ENCODE measurements around the gene ABI1. TPM values are rescaled to one million over a fixed set of nuclear protein-coding genes. Genes with fewer than 3 reads are reported as not detected.

Gene ABI1
- total RNA-seq, 1 donor from 2014 or later, result 43.1 TPM

DNA sequence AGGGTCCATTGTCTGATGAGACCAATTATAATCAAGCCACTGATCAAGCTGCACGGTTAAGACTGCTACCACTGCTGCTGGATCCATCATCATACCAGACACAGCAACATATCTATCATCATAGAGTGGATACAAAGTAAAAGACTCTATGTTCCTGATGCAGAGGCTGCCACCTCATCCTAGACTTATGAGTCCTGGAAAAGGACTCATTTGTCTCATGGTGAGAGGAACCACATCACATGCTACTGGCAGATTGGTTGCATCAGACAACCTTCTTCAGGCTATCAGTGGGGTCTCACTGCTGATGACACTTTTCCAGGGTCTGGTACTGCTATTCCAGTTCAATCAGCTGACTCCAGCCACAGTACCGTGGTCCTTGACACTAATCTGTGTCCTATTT, 79.0 kb downstream of the ABI1 start:
- H3K27me3 ChIP-seq, result no peaks in the 10 kb centered on the region
- no peak overlapping the region for H3K4me3 ChIP-seq
- H3K36me3 ChIP-seq, result no peaks in the 10 kb centered on the region
- peaks cover 14% of the 10 kb centered on the region for H3K4me1 ChIP-seq
- no peaks in the 10 kb centered on the region for H3K9me3 ChIP-seq (ENCODE audit: low read depth)
- Mint-ChIP-seq H3K27me3 (ENCODE audit: insufficient read depth, low read depth) (no peaks in the 10 kb centered on the region), H3K36me3 (peaks cover 6% of the 10 kb centered on the region), H3K9me3 (no peaks in the 10 kb centered on the region), H3K4me3 (no peak overlapping the region), H3K4me1 (peaks cover 3% of the 10 kb centered on the region), H3K27ac (no peak overlapping the region)
- H4K20me1 ChIP-seq (ENCODE audit: low read depth), result peaks cover 24% of the 10 kb centered on the region
- H3K9ac ChIP-seq, result no peak overlapping the region
- peaks cover 10% of the 10 kb centered on the region for H3F3A ChIP-seq (ENCODE audit: low read depth)
- no peak overlapping the region for H2AFZ ChIP-seq (replicated peaks)
- TF ChIP-seq EZH2phosphoT487 (IDR thresholded peaks at IDR 0.05) (no peak), EZH2 (IDR thresholded peaks at IDR 0.05) (no peak), CTCF (IDR thresholded peaks at IDR 0.05) (no peak)
- no peak overlapping the region for H3K27ac ChIP-seq
- H3K4me2 ChIP-seq, result no peak overlapping the region
- DNase-seq (ENCODE audit: low spot score), result no peak
- peaks cover 70% of the 10 kb centered on the region for H3K79me2 ChIP-seq (ENCODE audit: low read depth)

DNA sequence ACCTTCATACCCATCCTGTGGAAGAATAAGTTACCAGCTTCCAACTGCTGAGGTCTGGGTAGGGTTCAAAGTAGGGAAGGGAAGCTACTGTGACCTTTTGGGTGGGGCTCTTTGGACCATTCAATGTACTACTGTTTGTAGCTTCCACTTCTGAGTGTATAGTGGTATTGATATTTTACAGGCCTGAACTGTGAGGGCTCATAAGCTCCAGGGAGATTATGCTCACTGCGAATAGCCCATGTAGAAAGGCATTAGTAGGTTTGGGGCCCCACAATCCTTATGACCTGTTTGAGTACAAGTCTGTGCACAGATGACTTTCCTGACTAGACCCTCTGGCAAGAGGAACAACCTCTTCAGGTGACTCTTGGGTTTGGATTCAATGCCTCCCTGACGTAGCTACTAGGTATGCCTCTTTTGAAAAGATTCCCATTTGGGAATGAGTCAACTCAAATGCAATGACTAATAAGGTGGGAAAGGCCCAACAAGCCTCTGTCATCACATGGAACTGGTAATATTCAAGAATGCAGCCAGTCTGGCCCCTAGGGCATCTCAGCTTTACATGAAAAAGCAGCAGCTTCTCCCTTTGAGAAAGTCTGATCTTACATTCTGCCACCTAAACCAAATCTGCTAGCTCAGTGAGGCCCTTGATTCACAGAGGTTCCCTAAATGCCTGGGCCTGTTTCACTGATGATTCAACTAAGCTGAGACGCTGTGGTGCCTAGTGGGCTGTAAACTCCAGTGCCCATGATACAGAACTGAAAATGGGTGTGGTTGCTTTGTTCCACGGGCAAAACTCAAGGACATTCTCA, 79.8 kb downstream of the ABI1 start:
- Histone ChIP-seq H4K20me1 (ENCODE audit: low read depth) (peaks cover 24% of the 10 kb centered on the region), H2AFZ (replicated peaks) (no peak overlapping the region), H3K36me3 (no peaks in the 10 kb centered on the region), H3K4me1 (peaks cover 14% of the 10 kb centered on the region), H3K9ac (no peak overlapping the region), H3F3A (ENCODE audit: low read depth) (peaks cover 10% of the 10 kb centered on the region), H3K4me2 (no peak overlapping the region), H3K9me3 (ENCODE audit: low read depth) (no peaks in the 10 kb centered on the region), H3K79me2 (ENCODE audit: low read depth) (peaks cover 74% of the 10 kb centered on the region), H3K4me3 (no peak overlapping the region), H3K27ac (no peak overlapping the region), H3K27me3 (no peaks in the 10 kb centered on the region)
- Mint-ChIP-seq H3K36me3 (peaks cover 6% of the 10 kb centered on the region), H3K9me3 (no peaks in the 10 kb centered on the region), H3K27ac (no peak overlapping the region), H3K27me3 (ENCODE audit: insufficient read depth, low read depth) (no peaks in the 10 kb centered on the region), H3K4me1 (peaks cover 3% of the 10 kb centered on the region), H3K4me3 (no peak overlapping the region)
- DNase-seq (ENCODE audit: low spot score), result no peak
- no peak for TF ChIP-seq EZH2phosphoT487 (IDR thresholded peaks at IDR 0.05)
- no peak for TF ChIP-seq EZH2 (IDR thresholded peaks at IDR 0.05)
- TF ChIP-seq CTCF (IDR thresholded peaks at IDR 0.05), result no peak

DNA sequence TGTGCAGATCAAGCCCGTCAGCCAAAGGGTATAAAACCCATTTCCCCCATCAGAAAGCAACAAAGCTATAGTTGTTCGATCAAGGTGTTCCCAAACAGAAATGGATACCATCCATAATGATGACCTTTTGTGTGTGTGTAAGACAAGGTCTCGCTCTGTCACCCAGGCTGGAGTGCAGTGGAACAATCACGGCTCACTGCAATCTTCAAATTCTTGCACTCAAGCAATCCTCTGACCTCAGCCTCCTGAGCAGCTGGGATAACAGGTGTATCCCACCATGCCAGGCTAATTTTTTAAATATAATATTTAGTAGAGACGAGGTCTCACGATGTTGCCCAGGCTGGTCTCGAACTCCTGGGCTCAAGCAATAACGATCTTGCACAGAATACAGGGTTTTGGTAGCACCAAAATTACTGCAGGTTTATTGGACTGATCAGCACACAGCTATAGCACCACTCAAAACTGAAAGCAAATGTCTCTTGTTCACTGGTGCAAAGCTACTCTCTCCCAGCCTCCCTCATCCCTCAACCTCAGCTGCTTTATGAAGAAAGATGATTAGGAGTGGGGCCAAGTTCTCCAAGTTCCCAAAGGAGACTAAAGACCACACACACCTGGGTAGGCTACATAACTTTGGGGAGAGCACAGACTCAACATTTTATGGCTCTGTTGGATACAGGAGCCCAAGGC, 80.5 kb downstream of the ABI1 start:
- Histone ChIP-seq H3K4me1 (peaks cover 14% of the 10 kb centered on the region), H3K36me3 (no peaks in the 10 kb centered on the region), H4K20me1 (ENCODE audit: low read depth) (peaks cover 24% of the 10 kb centered on the region), H3K4me3 (no peak overlapping the region), H3F3A (ENCODE audit: low read depth) (peaks cover 10% of the 10 kb centered on the region), H3K9ac (no peak overlapping the region), H3K4me2 (no peak overlapping the region), H2AFZ (replicated peaks) (no peak overlapping the region), H3K79me2 (ENCODE audit: low read depth) (peaks cover 75% of the 10 kb centered on the region), H3K27ac (no peak overlapping the region), H3K9me3 (ENCODE audit: low read depth) (no peaks in the 10 kb centered on the region), H3K27me3 (no peaks in the 10 kb centered on the region)
- H3K27ac Mint-ChIP-seq, result no peak overlapping the region
- no peaks in the 10 kb centered on the region for H3K27me3 Mint-ChIP-seq (ENCODE audit: insufficient read depth, low read depth)
- peaks cover 3% of the 10 kb centered on the region for H3K4me1 Mint-ChIP-seq
- H3K9me3 Mint-ChIP-seq, result no peaks in the 10 kb centered on the region
- TF ChIP-seq EZH2phosphoT487 (IDR thresholded peaks at IDR 0.05) (no peak), CTCF (IDR thresholded peaks at IDR 0.05) (no peak), EZH2 (IDR thresholded peaks at IDR 0.05) (no peak)
- no peak for DNase-seq (ENCODE audit: low spot score)
- H3K36me3 Mint-ChIP-seq, result peaks cover 3% of the 10 kb centered on the region
- H3K4me3 Mint-ChIP-seq, result no peak overlapping the region
